DOHH2 (cell line): Measurements from ENCODE around the gene MYLK.

Experiments
- H3F3A ChIP-seq: fragments of 200-600 bp; sonication (generic), shearing (Covaris generic); 2 replicates; pipeline ENCODE4 v1.6.0; 2016; ENCODE audit warnings: antibody characterized with exemption, mild to moderate bottlenecking; ENCODE audit not compliant: control insufficient read depth, insufficient read depth
- H3K27ac ChIP-seq: fragments of 200-600 bp; sonication (generic); 2 replicates; pipeline ENCODE4 v1.5.1; 2014; ENCODE audit warnings: low read depth, mild to moderate bottlenecking, low read length, moderate library complexity
- H3K27me3 ChIP-seq: fragments of 200-600 bp; sonication (generic); 2 replicates; pipeline ENCODE4 v1.6.1; 2014; ENCODE audit warnings: mild to moderate bottlenecking, low read length, mixed read lengths; ENCODE audit not compliant: control insufficient read depth
- H3K36me3 ChIP-seq: fragments of 200-600 bp; sonication (generic); 2 replicates; pipeline ENCODE4 v1.6.1; 2014; ENCODE audit warnings: mild to moderate bottlenecking, low read length, moderate library complexity, mixed read lengths; ENCODE audit not compliant: control insufficient read depth
- H3K4me1 ChIP-seq: fragments of 200-600 bp; sonication (generic); 2 replicates; pipeline ENCODE4 v1.6.1; 2014; ENCODE audit warnings: mild to moderate bottlenecking, low read length, mixed read lengths; ENCODE audit not compliant: control insufficient read depth
- H3K4me2 ChIP-seq: fragments of 200-600 bp; sonication (generic); 2 replicates; pipeline ENCODE4 v1.6.0; 2014; ENCODE audit warnings: mild to moderate bottlenecking, low read length, moderate library complexity
- H3K4me3 ChIP-seq: fragments of 200-600 bp; sonication (generic); 2 replicates; pipeline ENCODE4 v1.5.1; 2014; ENCODE audit warnings: mild to moderate bottlenecking, low read length, mixed read lengths
- H3K79me2 ChIP-seq: fragments of 200-600 bp; sonication (generic); 2 replicates; pipeline ENCODE4 v1.6.1; 2014; ENCODE audit warnings: mild to moderate bottlenecking, low read length, mixed read lengths; ENCODE audit not compliant: control insufficient read depth
- H3K9me2 ChIP-seq: fragments of 200-600 bp; sonication (generic); replicated peaks from 2 replicates; pipeline ENCODE4 v1.6.1; 2014; ENCODE audit warnings: mild to moderate bottlenecking, low read length, mixed read lengths; ENCODE audit not compliant: control insufficient read depth
- H3K9me3 ChIP-seq: fragments of 200-600 bp; sonication (generic); 2 replicates; pipeline ENCODE4 v1.6.1; 2014; ENCODE audit warnings: antibody characterized with exemption, low read length, mixed read lengths; ENCODE audit not compliant: control insufficient read depth, insufficient read depth
- H4K20me1 ChIP-seq: fragments of 200-600 bp; sonication (generic); 2 replicates; pipeline ENCODE4 v1.6.0; 2014; ENCODE audit warnings: low read depth, mild to moderate bottlenecking, antibody characterized with exemption, low read length, moderate library complexity; ENCODE audit not compliant: control insufficient read depth, insufficient read depth
- EZH2phosphoT487 ChIP-seq: fragments of 200-600 bp; sonication (generic); IDR thresholded peaks from 2 replicates; pipeline ENCODE4 v1.6.1; 2017; ENCODE audit warnings: borderline replicate concordance, mild to moderate bottlenecking, antibody characterized with exemption, low read length, moderate library complexity, mixed read lengths
- TF ChIP-seq, protein P1 (sequence below): fragments of 200-600 bp; sonication (generic); IDR thresholded peaks from one replicate; pipeline ENCODE4 v1.5.1; 2014; ENCODE audit warnings: antibody characterized with exemption, mild to moderate bottlenecking, low read depth, low read length; ENCODE audit not compliant: poor library complexity, severe bottlenecking

MYLK gene

DNA sequence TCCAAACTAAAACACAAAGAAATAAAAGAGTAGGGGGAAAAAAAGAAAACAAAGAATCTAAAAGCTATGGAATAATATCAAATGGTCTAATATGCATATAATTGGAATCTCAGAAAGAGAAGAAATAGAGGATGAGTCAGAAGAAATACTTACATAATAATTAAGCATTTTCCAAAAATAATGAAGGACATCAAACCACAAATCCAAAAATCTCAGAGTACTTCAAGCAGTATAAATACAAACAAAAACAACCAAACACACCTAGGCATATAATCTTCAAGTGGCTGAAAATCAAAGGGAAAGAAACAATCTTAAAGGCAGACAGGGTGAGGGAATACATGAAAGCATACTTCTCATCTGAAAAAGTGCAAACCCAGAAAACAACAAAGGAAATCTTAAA is 46.3 kb downstream of the MYLK start:
- H3F3A ChIP-seq = no peaks in the 10 kb centered on the region
- H4K20me1 ChIP-seq = no peaks in the 10 kb centered on the region
- H3K4me1 ChIP-seq = no peaks in the 10 kb centered on the region
- H3K9me2 ChIP-seq = no peaks in the 10 kb centered on the region
- H3K36me3 ChIP-seq = no peaks in the 10 kb centered on the region
- no peak overlapping the region for H3K27ac ChIP-seq
- TF ChIP-seq, protein P1, sequence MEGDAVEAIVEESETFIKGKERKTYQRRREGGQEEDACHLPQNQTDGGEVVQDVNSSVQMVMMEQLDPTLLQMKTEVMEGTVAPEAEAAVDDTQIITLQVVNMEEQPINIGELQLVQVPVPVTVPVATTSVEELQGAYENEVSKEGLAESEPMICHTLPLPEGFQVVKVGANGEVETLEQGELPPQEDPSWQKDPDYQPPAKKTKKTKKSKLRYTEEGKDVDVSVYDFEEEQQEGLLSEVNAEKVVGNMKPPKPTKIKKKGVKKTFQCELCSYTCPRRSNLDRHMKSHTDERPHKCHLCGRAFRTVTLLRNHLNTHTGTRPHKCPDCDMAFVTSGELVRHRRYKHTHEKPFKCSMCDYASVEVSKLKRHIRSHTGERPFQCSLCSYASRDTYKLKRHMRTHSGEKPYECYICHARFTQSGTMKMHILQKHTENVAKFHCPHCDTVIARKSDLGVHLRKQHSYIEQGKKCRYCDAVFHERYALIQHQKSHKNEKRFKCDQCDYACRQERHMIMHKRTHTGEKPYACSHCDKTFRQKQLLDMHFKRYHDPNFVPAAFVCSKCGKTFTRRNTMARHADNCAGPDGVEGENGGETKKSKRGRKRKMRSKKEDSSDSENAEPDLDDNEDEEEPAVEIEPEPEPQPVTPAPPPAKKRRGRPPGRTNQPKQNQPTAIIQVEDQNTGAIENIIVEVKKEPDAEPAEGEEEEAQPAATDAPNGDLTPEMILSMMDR = no peak
- no peak for TF ChIP-seq EZH2phosphoT487
- peaks cover 4% of the 10 kb centered on the region; the same call in 1 of the 2 replicates for H3K9me3 ChIP-seq
- no peak overlapping the region for H3K4me2 ChIP-seq
- no peaks in the 10 kb centered on the region for H3K79me2 ChIP-seq
- no peaks in the 10 kb centered on the region for H3K27me3 ChIP-seq
- H3K4me3 ChIP-seq = no peak overlapping the region

DNA sequence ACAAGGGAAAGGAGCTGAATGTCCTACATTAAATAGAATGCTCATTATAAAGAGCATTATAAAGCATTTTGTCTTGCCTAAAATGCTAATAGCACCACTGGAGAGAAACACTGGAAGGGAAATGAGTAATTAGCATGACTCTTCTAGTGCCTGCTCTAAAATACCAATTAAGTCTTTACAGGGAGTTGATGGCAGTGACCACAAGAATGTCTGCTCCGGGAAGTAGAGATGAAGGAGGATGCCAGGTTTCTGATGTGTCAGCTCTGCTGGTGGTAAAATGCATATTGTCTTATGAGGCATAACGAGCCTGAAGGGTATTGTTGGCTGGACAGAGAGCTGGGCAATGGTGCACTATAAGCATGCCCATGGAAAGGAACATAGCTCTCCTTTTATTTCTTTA is 49.5 kb downstream of the MYLK start:
- H3K27me3 ChIP-seq = no peaks in the 10 kb centered on the region
- no peak overlapping the region for H3K4me2 ChIP-seq
- no peaks in the 10 kb centered on the region for H3K9me3 ChIP-seq
- no peaks in the 10 kb centered on the region for H4K20me1 ChIP-seq
- no peaks in the 10 kb centered on the region for H3K9me2 ChIP-seq
- H3K79me2 ChIP-seq = no peaks in the 10 kb centered on the region
- no peak overlapping the region for H3K27ac ChIP-seq
- no peaks in the 10 kb centered on the region for H3F3A ChIP-seq
- H3K36me3 ChIP-seq = no peaks in the 10 kb centered on the region
- no peak for TF ChIP-seq EZH2phosphoT487
- TF ChIP-seq, protein P1 = no peak
- H3K4me1 ChIP-seq = no peaks in the 10 kb centered on the region
- H3K4me3 ChIP-seq = no peak overlapping the region

GRCh38 chr3:123833398-123833785 is 50.7 kb downstream of the MYLK start:
- Histone ChIP-seq H4K20me1 (no peaks in the 10 kb centered on the region), H3K27ac (no peak overlapping the region), H3K4me3 (no peak overlapping the region), H3K79me2 (no peaks in the 10 kb centered on the region), H3K9me3 (no peaks in the 10 kb centered on the region), H3K27me3 (no peaks in the 10 kb centered on the region), H3K9me2 (no peaks in the 10 kb centered on the region), H3K4me2 (no peak overlapping the region), H3K36me3 (no peaks in the 10 kb centered on the region), H3K4me1 (no peaks in the 10 kb centered on the region), H3F3A (no peaks in the 10 kb centered on the region)
- TF ChIP-seq EZH2phosphoT487 = no peak
- TF ChIP-seq, protein P1 = no peak

- H3F3A ChIP-seq = no peaks in the 10 kb centered on the region
- H3K4me1 ChIP-seq = no peaks in the 10 kb centered on the region
- H3K79me2 ChIP-seq = no peaks in the 10 kb centered on the region
- H3K4me2 ChIP-seq = no peak overlapping the region
- TF ChIP-seq, protein P1 = no peak
- no peaks in the 10 kb centered on the region for H3K36me3 ChIP-seq
- H3K27ac ChIP-seq = no peak overlapping the region
- H4K20me1 ChIP-seq = no peaks in the 10 kb centered on the region
- no peaks in the 10 kb centered on the region for H3K9me2 ChIP-seq
- no peaks in the 10 kb centered on the region for H3K27me3 ChIP-seq
- no peak overlapping the region for H3K4me3 ChIP-seq
- H3K9me3 ChIP-seq = no peaks in the 10 kb centered on the region
Observed at GRCh38 chr3:123832692-123833397, 51.3 kb downstream of the MYLK start.
